Adrenal gland (tissue), 12 donors: ENCODE measurements around the gene RNF41. TPM values are rescaled to one million over a fixed set of nuclear protein-coding genes. Genes with fewer than 3 reads are reported as not detected.

Source experiments
- DNase-seq, 7 donors: peaks; one replicate each; pipeline ENCODE4 v3.0.0-alpha.2; 2019 to 2020
- H3K27ac ChIP-seq, 5 donors: fragments of 200-600 bp; sonication (generic) in 4 of 5; 1 replicate in 3 of 5; 2 replicates in 2 of 5; pipeline versions ENCODE4 v1.5.1 to v1.8.0; 2016 to 2020; ENCODE audit warnings: mild to moderate bottlenecking in 1 of 5
- H3K27me3 ChIP-seq: fragments of 200-600 bp; 2 replicates; pipeline ENCODE4 v1.8.0; 2021
- H3K36me3 ChIP-seq, 2 donors: fragments of 200-600 bp; replicated peaks in 1 of 2; 1 replicate in 1 of 2; 2 replicates in 1 of 2; pipeline versions ENCODE4 v1.5.1 to v1.8.0; 2018 to 2022
- H3K4me1 ChIP-seq, 2 donors: fragments of 200-600 bp; replicated peaks in 1 of 2; 1 replicate in 1 of 2; 2 replicates in 1 of 2; pipeline versions ENCODE4 v1.5.1 to v1.8.0; 2018 to 2021
- H3K4me3 ChIP-seq, 4 donors: fragments of 200-600 bp; sonication (generic) in 3 of 4; one replicate each; pipeline ENCODE4 v1.5.1; 2016 to 2018
- H3K9me3 ChIP-seq, 3 donors: fragments of 200-600 bp; sonication (generic) in 1 of 3; replicated peaks in 1 of 3; 1 replicate in 2 of 3; 2 replicates in 1 of 3; pipeline versions ENCODE4 v1.5.1 to v1.8.0; 2016 to 2021
- POLR2A ChIP-seq, 2 donors: fragments of 450-650 bp; IDR thresholded peaks; one replicate each; pipeline ENCODE4 v1.6.1; 2017; ENCODE audit warnings: antibody characterized with exemption in 2 of 2, mild to moderate bottlenecking in 2 of 2, moderate library complexity in 1 of 2
- WGBS, 4 donors: extraction: QIAGEN DNeasy Blood & Tissue Kit in 2 of 4; methylation state at CpG; one replicate each; pipeline versions ENCODE4 v1.1.5 to v1.1.7; 2013 to 2017; 5-methylcytosine and 5-hydroxymethylcytosine counted together
- intact Hi-C, 2 donors: fragments of 100-400 bp; cut with DNase I; formaldehyde crosslinking; loops; one replicate each; pipeline versions ENCODE4 v1.14.1 to v1.15.0; 2022 to 2023
- polyA plus RNA-seq, 3 donors: library from polyadenylated mRNA; stranded (reverse); fragments of 200-250 nt in 2 of 3; fragments of 350-450 nt in 1 of 3; fragmentation: Illumina TruSeq in 1 of 3; extraction: RNeasy Lipid Tissue Mini Kit (QIAGEN cat#74804) in 1 of 3; gene quantifications; one replicate each; pipeline ENCODE4 v1.2.3, GENCODE V29; 2013 to 2014
- total RNA-seq, 9 donors: library from RNA; depleted of rRNA in 4 of 9; stranded (reverse); fragments of >200 nt in 4 of 9; fragments of 120-200 nt in 1 of 9; fragmentation: NEBNext Ultra II Directional in 1 of 9; extraction: Animal tissue kit (Norgen Biotek cat#: 25700) in 1 of 9; gene quantifications; one replicate each; pipeline versions ENCODE4 v1.1.0 to v1.2.4, GENCODE V29; 2013 to 2023
- TF ChIP-seq, protein P1 (sequence below), 6 experiments: fragments of 450-650 bp in 4 of 6; fragments of 200-600 bp in 2 of 6; sonication (generic) in 1 of 6; IDR thresholded peaks; 1 replicate in 5 of 6; 2 replicates in 1 of 6; pipeline versions ENCODE4 v1.5.1 to v1.8.0; 2016 to 2021; ENCODE audit warnings: antibody characterized with exemption in 6 of 6, mild to moderate bottlenecking in 2 of 6, moderate library complexity in 1 of 6
- donor health status: healthy with polysubstance abuse.
- donor health status: Bipolar disorder and iron deficiency.
- donor health status: DM: yes; HTN: yes; CAD: no.
- donor health status: DM: no; HTN: no; CAD: no.
- donor health status: DM: no; HTN: no; CAD: no.
- donor health status: DM: yes; HTN: yes; CAD: no.

Gene RNF41
- total and polyA plus RNA-seq, 12 donors: 13.0 to 90.6 (median 50.8) TPM

GRCh38 chr12:56208006-56208405, 13.7 kb downstream of the RNF41 start:
- WGBS, 4 donors: 78 to 90% (median 87%) methylated on average over 6 of the region's 6 CpGs
- intact Hi-C loops: no loop called here
- TF ChIP-seq POLR2A (IDR thresholded peaks at IDR 0.05): no peak
- TF ChIP-seq, protein P1, sequence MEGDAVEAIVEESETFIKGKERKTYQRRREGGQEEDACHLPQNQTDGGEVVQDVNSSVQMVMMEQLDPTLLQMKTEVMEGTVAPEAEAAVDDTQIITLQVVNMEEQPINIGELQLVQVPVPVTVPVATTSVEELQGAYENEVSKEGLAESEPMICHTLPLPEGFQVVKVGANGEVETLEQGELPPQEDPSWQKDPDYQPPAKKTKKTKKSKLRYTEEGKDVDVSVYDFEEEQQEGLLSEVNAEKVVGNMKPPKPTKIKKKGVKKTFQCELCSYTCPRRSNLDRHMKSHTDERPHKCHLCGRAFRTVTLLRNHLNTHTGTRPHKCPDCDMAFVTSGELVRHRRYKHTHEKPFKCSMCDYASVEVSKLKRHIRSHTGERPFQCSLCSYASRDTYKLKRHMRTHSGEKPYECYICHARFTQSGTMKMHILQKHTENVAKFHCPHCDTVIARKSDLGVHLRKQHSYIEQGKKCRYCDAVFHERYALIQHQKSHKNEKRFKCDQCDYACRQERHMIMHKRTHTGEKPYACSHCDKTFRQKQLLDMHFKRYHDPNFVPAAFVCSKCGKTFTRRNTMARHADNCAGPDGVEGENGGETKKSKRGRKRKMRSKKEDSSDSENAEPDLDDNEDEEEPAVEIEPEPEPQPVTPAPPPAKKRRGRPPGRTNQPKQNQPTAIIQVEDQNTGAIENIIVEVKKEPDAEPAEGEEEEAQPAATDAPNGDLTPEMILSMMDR (IDR thresholded peaks at IDR 0.05): no peak

DNA sequence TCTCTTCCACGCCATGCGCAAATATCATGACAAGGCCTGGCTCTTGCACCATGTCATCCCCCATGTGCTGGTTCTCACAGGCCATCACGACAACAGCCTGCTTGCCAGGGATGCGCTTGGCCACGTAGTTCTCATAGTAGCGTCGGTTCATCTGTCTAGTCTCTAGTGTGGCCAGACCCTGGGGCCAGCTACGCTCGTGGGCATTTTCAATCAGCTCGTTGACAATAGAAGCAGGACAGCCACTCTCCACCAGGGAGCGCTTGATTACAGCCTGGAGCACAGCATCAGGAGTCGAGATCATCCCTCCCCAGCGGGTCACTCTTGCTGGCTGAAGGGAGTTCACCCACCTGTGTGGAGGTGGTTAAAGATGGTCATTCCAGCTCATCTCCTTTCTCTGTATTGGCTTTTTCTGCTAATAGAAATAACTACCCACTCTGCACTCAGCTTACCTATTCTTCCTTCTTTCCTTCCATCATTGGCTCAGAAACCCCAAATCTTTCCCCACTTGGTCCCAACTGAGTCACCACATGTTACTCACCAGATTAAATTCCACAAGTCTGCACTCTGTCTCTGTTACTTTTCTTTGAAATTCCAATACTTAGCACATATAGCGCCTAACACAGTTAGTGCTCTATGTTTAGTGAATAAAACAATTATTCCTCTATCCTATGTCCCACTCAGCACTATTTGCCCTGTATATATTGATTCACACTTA, 15.1 kb downstream of the RNF41 start:
- Histone ChIP-seq H3K27ac (peak overlapping the region in 1 of 5 donors; percentile 42), H3K27me3 (no peaks in the 10 kb centered on the region), H3K36me3 (peaks cover 0 to 67% of the 10 kb centered on the region in 2 donors), H3K9me3 (no peaks in the 10 kb centered on the region), H3K4me3 (no peak overlapping the region), H3K4me1 (peaks cover 0 to 6% of the 10 kb centered on the region in 2 donors)
- WGBS, 4 donors: 56 to 73% (median 57%) methylated on average over 11 to 14 of the region's 14 CpGs
- intact Hi-C loops: no loop called here
- peak; percentile 56 to 88 (median 67) for DNase-seq
- TF ChIP-seq, protein P1 (IDR thresholded peaks at IDR 0.05): peak; percentile 22 to 67 (median 57)
- TF ChIP-seq POLR2A (IDR thresholded peaks at IDR 0.05): no peak

More at GRCh38 chr12:56208006-56208405, 13.7 kb downstream of the RNF41 start:
- no peaks in the 10 kb centered on the region for H3K9me3 ChIP-seq
- H3K36me3 ChIP-seq: peaks cover 0 to 81% of the 10 kb centered on the region in 2 donors
- H3K4me3 ChIP-seq: no peak overlapping the region
- no peaks in the 10 kb centered on the region for H3K27me3 ChIP-seq
- no peaks in the 10 kb centered on the region for H3K4me1 ChIP-seq
- H3K27ac ChIP-seq: no peak overlapping the region
- DNase-seq: peak in 2 of 7 donors; percentile 25 to 82

DNA sequence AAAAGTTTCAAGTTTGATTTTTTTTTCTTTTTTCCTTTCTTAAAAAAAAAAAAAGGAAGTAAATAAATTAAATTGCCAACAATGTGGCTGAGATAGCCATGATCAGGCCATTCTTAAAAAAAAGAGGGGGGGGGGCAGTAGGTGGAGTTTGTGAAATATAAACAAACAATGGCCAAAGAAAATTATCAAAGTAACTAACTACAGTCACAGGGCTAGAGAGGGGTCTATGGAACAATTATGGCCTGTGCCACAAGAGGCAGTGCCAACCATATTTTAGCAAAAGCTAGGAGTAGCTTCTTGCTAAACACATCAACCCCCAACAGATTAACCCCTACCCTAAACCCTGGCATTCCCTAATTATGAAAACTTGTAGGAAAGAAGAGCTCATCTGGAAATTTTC, 16.3 kb downstream of the RNF41 start:
- Histone ChIP-seq H3K27me3 (no peaks in the 10 kb centered on the region), H3K9me3 (no peaks in the 10 kb centered on the region), H3K4me1 (peaks cover 0 to 6% of the 10 kb centered on the region in 2 donors), H3K36me3 (peaks cover 0 to 55% of the 10 kb centered on the region in 2 donors), H3K27ac (no peak overlapping the region), H3K4me3 (no peak overlapping the region)
- DNase-seq: no peak
- TF ChIP-seq POLR2A (IDR thresholded peaks at IDR 0.05): no peak
- TF ChIP-seq, protein P1 (IDR thresholded peaks at IDR 0.05): peak in 1 of 6 experiments; percentile 5
- intact Hi-C loops: no loop called here

- Histone ChIP-seq H3K36me3 (peaks cover 0 to 43% of the 10 kb centered on the region in 2 donors), H3K9me3 (no peaks in the 10 kb centered on the region), H3K4me3 (no peak overlapping the region), H3K27ac (no peak overlapping the region), H3K4me1 (peaks cover 0 to 6% of the 10 kb centered on the region in 2 donors), H3K27me3 (no peaks in the 10 kb centered on the region)
- DNase-seq: no peak
- intact Hi-C loops: no loop called here
- TF ChIP-seq, protein P1 (IDR thresholded peaks at IDR 0.05): no peak
- TF ChIP-seq POLR2A (IDR thresholded peaks at IDR 0.05): no peak
Measured at GRCh38 chr12:56204275-56204674, 17.4 kb downstream of the RNF41 start.
